Bladder microvascular endothelial cell (primary cell): Measurements from ENCODE around the gene AKAP7. TPM values are rescaled to one million over a fixed set of nuclear protein-coding genes. Genes with fewer than 3 reads are reported as not detected.

Experiments used
- total RNA-seq: library from RNA; depleted of rRNA; stranded (reverse); fragments of >200 nt; gene quantifications from 2 replicates; pipeline ENCODE4 v1.2.3, GENCODE V29; 2014

AKAP7 gene
- 1.8 and 2.9 TPM in 2 replicates for total RNA-seq

GRCh38 chr6:131135244-131136020 is at the start of gene AKAP7:
Gene AKAP7, plus strand, starts transcription at chr6:131135467. Its CDS starts 297 bp downstream, at chr6:131135764.

Other genes starting within 250 kb of the AKAP7 start
- gene EPB41L2, start 72.2 kb upstream of the AKAP7 start, total RNA-seq: 28.3 and 164 TPM in 2 replicates